Temporal lobe (tissue), 2 donors: ENCODE measurements around the gene PPIE. TPM values are rescaled to one million over a fixed set of nuclear protein-coding genes. Genes with fewer than 3 reads are reported as not detected.

ENCODE experiments used
- small RNA-seq: library from RNA; depleted of rRNA; stranded (forward); fragments of <200 nt; gene quantifications from one replicate; pipeline ENCODE3, GENCODE V24; 2014; ENCODE audit warnings: low replicate concordance
- total RNA-seq: library from RNA; depleted of rRNA; stranded (reverse); fragments of >200 nt; gene quantifications from one replicate; pipeline ENCODE4 v1.2.3, GENCODE V29; 2014

PPIE gene
- total RNA-seq, 1 donor from 2014 or later, result 25.3 TPM

Small RNA genes lying within 50 kb of the gene (small RNA-seq; reads per million reads assigned to genes)
- gene AL033527.1 (not detected), gene RNU7-121P (not detected)

Other genes with a start within 250 kb of the PPIE start
- gene BMP8A, start 247.2 kb upstream of the PPIE start, total RNA-seq, result 0.25 TPM
- gene PABPC4, start 162.1 kb upstream of the PPIE start, total RNA-seq, result 81.6 TPM
- 0.98 TPM for gene HEYL, start 99.2 kb upstream of the PPIE start, total RNA-seq
- gene NT5C1A, start 66.8 kb upstream of the PPIE start, total RNA-seq, result 1.7 TPM
- gene HPCAL4, start 47.4 kb upstream of the PPIE start, total RNA-seq, result 51.4 TPM
- gene OXCT2, start 32.5 kb downstream of the PPIE start, total RNA-seq, result 0.49 TPM
- gene BMP8B, start 50.0 kb downstream of the PPIE start, total RNA-seq, result 0.49 TPM
- 28.5 TPM for gene TRIT1, start 144.6 kb downstream of the PPIE start, total RNA-seq
- gene MYCL, start 163.0 kb downstream of the PPIE start, total RNA-seq, result 7.4 TPM
- gene MFSD2A, start 216.3 kb downstream of the PPIE start, total RNA-seq, result 18.7 TPM